GM21423 (cell line): ENCODE data around the gene GNA14.
"Not testable (repeated sequence)": the region's sequence is repeated elsewhere in the genome, so short reads cannot be mapped to it uniquely, and the experiment has no call there.

Source experiments
- ATAC-seq: cut with Tn5 transposase; IDR thresholded peaks from one replicate; pipeline ENCODE4 v1.9.1; 2021; ENCODE audit warnings: mild to moderate bottlenecking, moderate library complexity; ENCODE audit not compliant: unreplicated experiment

The GNA14 gene

DNA sequence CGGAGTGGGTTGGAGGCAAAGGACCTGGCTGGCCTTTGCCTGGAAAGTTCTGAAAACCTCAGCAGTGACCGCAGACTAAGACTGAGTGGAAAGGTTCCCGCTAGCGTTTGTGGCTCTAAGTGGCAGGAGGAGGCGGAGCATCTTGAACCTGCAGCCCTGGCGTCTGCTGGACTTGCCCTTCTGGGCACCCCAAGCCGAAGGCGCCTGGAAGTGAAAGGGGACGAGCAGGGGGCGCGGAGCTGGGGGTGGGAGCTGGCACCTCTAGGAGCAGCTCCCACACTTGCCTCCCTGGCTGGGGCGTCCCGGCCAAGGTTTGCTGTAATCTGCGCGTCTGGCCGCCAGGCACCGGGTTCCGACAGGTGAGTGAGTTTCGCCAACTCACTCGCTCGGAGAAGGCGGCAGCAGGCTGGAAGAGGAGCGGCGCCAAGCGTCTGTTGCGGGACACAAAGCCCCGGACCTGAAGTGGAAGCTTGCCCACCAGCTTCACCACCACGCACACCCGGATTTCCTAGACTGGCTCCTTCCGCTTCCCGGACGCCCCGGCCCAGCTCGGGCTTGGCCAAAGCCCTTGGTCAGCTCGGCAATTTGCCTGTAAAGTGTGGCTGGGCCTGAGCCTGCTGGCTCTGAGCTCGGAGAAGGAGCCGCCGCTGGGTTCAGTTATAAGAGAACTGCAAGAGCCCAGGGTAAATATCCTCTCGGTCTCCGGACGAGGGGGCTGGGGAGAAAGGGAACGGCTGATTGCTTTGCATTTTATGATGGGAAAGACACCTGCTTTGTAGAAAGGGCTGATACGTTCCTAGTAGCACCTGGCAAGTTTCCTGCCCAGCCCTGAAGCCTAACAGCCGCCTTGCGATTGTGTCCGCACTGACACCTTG, at the start of gene GNA14:
Gene GNA14, minus strand, starts transcription at position 89 of the 875 bp plus-strand sequence. CDS start 529 bp downstream, outside the sequence.
- ATAC-seq = no peak

DNA sequence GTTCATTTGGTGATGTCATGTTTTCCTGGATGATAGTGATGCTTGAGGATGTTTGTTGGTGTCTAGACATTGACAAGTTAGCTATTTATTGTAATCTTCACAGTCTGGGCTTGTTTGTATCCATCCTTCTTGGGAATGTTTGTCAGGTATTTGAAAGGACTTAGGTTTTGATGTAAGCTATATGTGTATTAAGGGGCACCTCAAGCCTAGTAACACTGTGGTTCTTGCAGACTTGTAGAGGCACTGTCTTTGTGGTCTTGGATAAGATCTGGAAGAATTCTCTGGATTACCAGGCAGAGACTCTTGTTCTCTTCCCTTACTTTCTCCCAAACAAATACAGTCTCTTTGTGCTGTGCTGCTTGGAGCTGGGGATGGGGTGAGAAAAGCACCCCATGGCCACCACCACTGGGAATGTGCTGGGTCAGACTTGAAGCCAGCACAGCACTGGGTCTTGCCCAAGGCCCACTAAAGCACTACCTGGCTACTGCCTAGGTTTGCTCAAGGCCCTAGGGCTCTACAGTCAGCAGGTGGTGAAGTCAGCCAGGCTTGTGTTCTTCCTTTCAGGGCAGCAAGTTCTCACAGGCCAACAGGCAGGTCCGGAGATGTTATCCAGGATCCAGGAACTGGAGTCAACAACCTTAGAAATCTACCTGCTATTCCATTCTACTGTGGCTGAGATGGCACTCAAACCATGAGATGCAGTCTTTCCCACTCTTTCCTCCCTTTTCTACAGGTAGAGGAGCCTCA, 49.3 kb upstream of the GNA14 start:
- no peak for ATAC-seq

DNA sequence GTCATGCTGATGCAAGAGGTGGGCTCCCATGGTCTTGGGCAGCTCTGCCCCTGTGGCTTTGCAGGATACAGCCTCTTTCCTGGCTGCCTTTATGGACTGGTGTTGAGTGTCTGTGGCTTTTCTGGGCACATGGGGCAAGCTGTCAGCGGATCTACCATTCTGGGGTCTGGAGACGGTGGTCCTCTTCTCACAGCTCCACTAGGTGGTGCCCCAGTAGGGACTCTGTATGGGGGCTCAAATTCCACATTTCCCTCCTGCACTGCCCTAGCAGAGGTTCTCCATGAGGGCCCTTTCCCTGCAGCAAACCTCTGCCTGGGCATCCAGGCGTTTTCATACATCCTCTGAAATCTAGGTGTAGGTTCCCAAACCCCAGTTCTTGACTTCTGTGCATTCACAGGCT, 42.6 kb upstream of the GNA14 start:
- not testable (repeated sequence) for ATAC-seq

DNA sequence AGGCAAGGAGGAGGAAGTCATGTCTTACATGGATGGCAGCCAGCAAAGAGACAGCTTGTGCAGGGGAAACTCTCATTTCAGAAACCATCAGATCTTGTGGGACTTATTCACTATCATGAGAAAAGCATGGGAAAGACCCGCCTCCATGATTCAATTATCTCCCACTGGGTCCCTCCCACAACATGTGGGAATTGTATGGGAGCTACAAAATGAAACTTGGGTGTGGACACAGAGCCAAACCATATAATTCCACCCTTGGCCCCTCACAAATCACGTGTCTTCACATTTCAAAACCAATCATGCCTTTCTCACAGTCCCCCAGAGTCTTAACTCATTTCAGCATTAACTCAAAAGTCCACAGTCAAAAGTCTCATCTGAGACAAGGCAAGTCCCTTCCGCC, 42.0 kb upstream of the GNA14 start:
- ATAC-seq = not testable (repeated sequence)

DNA sequence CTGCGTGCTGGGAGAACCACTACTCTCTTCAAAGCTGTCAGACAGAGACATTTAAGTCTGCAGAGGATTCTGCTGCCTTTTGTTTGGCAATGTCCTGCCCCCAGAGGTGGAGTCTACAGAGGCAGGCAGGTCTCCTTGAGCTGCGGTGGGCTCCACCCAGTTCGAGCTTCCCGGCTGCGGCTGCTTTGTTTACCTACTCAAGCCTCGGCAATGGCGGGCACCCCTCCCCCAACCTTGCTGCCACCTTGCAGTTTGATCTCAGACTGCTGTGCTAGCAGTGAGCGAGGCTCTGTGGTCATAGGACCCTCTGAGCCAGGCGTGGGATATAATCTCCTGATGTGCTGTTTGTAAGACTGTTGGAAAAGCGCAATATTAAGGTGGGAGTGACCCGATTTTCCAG, 39.6 kb upstream of the GNA14 start:
- not testable (repeated sequence) for ATAC-seq

DNA sequence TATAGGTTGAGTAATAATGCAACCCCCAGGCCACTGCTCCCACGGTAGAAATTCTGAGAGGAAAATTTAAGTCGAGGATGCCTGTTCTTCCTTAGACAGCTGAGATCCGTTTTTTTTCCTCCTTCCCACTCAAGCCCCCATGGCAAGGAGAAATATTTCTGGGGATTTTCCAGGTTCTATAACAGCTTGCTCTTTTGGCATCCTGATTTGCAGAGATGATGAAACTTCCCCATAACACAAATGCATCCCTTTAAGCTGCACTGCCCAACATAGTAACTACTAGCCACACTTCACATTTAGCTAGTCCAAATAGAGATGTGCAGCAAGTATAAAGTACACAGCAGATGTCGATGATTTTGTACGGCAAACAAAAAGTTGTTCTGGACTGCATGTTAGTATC, 32.5 kb upstream of the GNA14 start:
- no peak for ATAC-seq

DNA sequence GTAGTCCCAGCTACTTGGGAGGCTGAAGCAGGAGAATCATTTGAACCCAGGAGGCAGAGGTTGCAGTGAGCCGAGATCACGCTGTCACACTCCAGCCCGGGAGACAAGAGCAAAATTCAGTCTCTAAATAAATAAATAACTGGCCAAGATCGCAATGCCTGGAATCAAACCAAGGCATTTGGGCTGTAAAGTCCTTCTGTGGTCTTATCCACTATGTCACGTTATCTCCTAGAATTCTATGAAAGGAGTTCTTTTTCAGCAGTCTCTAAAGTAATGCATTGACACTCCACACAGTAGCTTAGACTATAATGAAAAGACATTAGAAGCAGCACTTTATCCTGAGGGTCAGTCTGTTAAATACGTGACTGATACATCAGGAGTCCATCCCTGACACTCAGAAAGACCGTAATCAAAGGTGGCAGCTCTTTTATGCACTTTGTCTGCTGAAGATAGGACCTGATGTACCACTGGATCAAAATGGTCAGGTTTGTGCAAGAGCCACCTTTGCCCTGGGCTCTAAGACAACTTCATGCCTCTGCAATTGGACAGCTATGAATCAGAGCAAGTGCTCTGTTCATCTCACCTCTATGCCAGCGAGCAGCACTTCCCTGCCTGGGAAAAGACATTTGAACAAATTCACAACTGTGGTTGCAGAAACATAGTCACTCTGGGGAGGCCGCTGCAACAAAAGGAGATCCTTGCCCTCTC, 31.7 kb upstream of the GNA14 start:
- ATAC-seq = no peak

DNA sequence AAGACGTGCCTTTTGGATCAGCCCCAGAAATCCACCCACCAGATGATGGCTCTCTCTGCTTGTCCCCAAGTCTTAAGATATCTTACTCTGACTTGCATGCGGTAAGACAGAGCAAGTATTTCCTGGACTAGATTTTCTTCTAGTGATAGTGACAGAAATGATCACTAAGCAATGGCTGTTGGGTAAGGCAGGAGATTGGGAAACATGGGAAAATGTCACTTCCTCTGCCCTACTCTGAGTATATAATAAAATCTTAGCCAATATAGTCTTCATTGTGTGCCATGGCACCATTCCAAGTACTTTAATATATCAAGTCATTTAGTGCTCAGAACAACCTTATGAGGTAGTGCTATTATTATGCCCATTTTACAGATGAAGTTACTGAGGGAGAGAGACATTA, 31.0 kb upstream of the GNA14 start:
- ATAC-seq = no peak

DNA sequence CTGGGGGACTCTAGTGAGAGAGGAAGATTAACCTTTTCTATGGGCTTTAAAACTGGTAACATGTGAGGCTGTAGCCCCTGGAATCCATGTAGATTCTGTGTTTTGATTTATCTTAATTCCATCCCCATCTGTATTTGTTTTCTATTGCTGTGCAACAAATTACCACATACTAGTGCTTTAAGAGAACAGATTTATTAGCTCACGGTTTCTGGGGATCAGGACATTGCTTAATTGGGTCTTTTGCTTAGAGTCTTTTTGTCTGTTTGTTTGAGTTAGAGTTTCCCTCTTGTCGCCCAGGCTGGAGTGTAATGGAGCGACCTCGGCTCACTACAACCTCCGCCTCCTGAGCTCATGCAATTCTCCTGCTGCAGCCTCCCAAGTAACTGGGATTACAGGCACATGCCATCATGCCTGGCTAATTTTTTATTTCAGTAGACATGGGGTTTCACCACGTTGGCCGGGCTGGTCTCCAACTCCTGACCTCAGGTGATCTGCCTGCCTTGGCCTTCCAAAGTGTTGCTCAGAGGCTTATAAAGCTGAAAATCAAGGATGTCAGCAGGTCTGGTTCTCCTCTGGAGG, 29.9 kb upstream of the GNA14 start:
- no peak for ATAC-seq

DNA sequence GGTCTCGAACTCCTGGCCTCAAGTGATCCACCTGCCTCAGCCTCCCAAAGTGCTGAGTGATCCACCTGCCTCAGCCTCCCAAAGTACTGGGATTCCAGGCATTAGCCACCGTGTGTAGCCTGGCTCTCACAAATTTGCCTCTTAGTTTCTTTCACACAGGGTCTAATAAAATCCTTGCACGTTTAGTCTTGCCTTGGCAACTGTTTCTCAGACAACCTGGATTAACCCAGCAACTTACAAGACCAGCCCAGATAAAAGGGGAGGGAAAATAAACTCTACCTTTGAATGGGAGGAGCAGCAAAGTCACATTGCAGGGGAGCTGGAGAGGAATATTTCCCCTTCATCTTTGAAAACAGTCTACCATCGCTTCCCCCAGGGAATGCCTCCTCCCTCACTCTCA, 29.3 kb upstream of the GNA14 start:
- ATAC-seq = no peak

DNA sequence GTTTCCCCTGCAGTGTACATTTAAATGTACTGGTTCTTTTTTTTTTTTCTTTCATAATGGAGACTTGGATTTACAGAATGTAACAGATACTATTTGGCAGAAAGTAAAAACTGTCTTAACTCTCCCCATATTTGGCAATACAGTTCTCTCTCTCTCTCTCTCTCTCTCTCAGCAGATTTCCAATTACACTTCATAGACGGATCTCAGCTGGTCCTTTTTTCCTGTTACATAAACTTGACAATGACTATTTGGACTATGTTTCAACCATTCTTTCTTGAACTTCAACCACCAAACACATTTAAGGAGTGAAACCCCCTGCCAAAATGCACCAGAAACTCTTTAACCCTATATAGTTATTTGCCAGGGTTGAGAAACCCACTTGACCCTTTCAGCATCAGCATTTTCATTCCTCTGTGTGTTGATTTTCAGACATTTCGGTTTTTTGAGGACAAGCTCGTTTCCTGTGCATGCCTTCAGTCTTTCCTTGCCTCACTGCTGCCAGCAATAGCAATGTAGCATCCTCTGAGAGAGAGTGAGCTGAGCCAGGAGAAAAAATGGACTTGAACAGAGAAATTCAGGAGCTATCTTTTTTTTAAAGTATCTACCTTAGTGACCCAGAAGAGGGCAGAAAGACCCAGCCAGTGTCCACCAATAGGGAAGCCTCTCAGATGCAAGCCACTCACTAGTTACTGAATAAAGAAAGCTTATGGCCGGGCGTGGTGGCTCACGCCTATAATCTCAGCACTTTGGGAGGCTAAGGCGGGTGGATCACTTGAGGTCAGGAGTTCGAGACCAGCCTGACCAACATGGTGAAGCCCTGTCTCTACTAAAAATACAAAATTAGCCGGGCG, 26.0 kb upstream of the GNA14 start:
- ATAC-seq = no peak

DNA sequence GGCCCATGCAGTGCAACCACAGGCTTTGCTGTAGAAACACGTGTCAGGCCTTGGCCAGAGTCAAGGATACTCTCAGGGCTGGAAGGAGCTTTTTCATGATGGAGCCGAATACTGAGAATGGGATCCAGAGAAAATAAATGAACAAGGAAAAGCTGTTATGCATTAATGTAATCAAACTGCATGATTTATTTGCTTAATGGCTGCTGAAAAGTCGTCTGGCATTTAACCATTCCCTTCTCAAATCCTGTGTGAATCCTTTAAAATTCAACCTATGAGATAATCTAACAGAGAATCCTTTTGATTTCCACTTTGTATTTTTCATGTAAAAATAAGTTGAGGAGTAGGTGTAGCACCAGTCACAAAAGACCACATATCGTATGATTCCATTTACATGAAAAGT, 24.1 kb upstream of the GNA14 start:
- no peak for ATAC-seq

DNA sequence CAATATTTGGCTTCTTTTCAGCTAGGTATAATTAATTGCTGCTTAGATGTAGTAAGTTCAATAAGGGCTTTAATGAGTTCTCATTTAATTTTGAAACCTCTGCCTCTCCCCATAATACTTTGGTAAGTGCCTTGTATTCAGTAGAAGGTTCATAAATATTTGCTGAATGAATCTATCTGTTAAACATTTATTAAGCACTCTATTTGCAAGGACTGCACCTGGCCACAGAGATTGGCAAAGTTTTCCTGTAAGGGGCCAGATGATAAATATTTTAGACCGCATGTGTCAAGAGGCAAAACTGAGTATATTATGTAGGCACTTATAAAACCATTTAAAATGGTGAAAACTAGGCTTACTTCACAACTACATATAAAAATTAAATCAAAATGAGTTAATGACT, 19.0 kb upstream of the GNA14 start:
- ATAC-seq = no peak

DNA sequence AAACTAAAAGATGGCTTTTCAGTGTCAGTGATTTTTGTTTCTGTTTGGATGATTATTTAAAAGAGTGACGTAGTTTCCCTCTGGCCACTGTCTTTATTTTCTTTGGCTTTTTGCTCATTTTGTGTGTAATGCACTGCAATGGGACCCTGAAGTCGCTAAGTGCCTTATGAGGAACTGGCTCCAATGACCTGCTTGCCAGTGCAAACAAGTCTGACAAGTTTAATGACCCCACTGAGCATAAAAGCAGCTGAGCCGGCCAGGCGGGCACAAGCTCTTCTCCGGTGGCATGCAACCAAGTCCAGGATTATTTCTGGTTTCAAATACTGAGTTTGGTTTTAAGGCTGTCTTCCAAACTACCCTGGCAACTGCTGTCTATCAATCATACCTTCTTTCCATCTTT, 15.6 kb upstream of the GNA14 start:
- ATAC-seq = no peak

DNA sequence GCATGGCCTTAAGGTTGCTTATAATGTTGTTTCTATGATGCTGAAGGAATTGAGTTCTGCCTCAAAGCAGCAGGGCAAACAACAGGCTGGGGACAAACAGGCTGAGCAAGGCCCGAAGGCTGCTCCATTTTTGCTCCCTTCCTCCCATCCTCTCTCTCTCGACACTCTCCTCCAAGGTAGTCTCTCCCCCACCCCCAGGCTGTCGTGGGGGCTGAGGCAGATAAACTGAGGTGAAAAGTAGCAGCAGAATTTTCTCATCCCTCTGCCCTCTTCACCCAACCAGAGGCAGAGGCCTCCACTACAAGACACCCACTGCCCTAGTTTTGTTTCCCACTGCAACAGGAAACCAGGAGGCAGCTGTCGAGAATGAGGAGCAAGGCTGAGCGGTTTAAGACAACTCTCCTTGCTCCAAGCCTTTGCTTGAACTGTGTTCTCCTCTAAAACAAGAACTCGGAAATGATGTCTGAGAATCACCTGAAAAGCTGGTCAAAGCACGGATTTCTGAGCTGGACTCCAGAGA, 13.5 kb upstream of the GNA14 start:
- no peak for ATAC-seq

DNA sequence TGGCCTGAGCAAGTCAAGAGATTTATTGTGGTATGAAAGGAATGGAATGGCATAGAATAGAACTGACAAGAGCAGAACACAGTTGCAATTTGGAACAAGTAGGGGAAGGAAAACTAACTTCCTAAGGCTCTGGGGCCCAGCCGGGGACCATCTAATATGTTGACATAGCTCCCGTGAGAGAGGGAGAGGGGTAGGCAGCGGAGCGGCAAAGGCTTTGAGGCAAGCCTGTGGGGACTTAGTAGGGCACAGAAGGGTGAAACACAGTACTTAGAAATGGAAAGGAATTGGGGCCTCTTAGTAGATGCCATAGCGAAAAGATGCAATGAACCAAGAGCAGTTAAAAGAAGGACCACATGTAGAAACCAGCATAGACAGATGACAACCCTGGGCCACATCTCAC, 11.8 kb upstream of the GNA14 start:
- ATAC-seq = no peak

DNA sequence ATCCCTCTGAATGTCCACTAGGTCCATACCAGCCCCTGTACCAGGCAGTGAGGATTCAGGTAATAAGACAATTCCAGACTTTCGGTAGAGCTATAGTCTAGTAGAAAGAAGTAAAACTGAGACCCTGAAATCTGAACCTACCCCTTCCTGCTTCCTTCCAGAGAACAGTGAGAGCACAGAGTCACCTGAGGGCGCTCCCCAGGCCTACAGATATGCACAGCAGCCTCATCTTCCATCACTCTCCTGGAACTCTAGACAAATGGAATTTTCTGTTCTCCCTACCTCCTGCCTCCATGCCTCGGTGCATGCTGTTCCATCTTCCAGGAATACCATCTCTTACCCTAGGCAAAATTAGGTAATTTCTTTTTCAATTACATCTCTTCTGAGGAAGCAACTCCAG, 3.1 kb upstream of the GNA14 start:
- ATAC-seq = no peak

DNA sequence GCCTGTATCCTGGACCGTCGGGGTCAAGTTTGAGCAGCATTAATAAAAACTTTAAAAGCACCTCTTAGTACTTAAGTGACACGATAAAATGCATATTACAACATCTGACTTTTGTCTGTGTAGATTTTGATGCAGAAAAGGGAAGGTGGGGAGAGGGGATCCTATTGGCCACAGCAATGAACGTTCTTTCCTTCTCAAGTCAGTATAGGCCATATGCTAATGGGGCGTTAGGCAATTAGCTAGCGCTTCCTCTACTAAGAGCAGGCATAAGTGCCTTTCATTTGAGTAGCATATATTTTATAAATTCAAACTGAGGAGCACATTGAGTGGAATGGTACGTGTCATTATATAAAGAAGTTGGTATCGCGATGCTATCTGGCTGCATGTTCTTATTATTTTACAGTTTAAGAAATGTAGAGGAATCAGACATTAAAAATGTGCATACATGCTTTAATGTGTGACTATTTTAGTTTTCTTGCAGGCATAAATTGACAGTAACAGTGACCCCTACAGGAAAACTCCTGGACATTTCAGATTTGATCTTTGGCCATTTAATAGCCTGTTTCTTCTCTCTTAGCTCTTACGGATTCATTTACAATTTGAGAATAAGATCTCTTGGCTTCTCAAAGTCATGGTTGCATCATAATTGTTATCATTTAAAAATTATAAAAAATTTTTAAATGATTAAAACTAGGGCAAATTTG, 1.1 kb upstream of the GNA14 start:
- no peak for ATAC-seq
